Chondrocyte (in vitro differentiated cells): ENCODE data around the gene RYR2. TPM values are rescaled to one million over a fixed set of nuclear protein-coding genes. Genes with fewer than 3 reads are reported as not detected.
"Not testable (repeated sequence)": the region's sequence is repeated elsewhere in the genome, so short reads cannot be mapped to it uniquely, and the experiment has no call there.

Experiments used
- DNase-seq: peaks from one replicate; pipeline ENCODE4 v3.0.0; 2021; ENCODE audit warnings: mixed read lengths, low spot score
- H3K27ac Mint-ChIP-seq: one replicate; pipeline ENCODE4 v1.8.0; 2021; ENCODE audit warnings: mild to moderate bottlenecking, moderate library complexity, mixed read lengths; ENCODE audit not compliant: unreplicated experiment
- H3K27me3 Mint-ChIP-seq: 2 replicates; pipeline ENCODE4 v1.8.0; 2021; ENCODE audit warnings: low read depth, mixed read lengths
- H3K36me3 Mint-ChIP-seq: 2 replicates; pipeline ENCODE4 v1.8.0; 2021; ENCODE audit warnings: low read depth, mixed read lengths
- H3K4me1 Mint-ChIP-seq: 2 replicates; pipeline ENCODE4 v1.8.0; 2021; ENCODE audit warnings: low read depth, mild to moderate bottlenecking, mixed read lengths
- H3K4me3 Mint-ChIP-seq: one replicate; pipeline ENCODE4 v1.8.0; 2021; ENCODE audit warnings: mild to moderate bottlenecking, moderate library complexity, mixed read lengths; ENCODE audit not compliant: unreplicated experiment
- H3K9me3 Mint-ChIP-seq: 2 replicates; pipeline ENCODE4 v1.8.0; 2021; ENCODE audit warnings: low read depth, mixed read lengths
- total RNA-seq: library from RNA; stranded (reverse); gene quantifications from 3 replicates; pipeline ENCODE4 v1.2.1, GENCODE V29; 2021
- TF ChIP-seq, protein P1 (sequence below): fragments of 200-600 bp; sonication (generic); IDR thresholded peaks from 2 replicates; pipeline ENCODE4 v1.5.0; 2021; ENCODE audit warnings: antibody characterized with exemption, mild to moderate bottlenecking, moderate library complexity

Gene RYR2
- total RNA-seq, 1 donor from 2014 or later: 0.12 TPM

GRCh38 chr1:237814319-237814924, 772.4 kb downstream of the RYR2 start:
- TF ChIP-seq, protein P1, sequence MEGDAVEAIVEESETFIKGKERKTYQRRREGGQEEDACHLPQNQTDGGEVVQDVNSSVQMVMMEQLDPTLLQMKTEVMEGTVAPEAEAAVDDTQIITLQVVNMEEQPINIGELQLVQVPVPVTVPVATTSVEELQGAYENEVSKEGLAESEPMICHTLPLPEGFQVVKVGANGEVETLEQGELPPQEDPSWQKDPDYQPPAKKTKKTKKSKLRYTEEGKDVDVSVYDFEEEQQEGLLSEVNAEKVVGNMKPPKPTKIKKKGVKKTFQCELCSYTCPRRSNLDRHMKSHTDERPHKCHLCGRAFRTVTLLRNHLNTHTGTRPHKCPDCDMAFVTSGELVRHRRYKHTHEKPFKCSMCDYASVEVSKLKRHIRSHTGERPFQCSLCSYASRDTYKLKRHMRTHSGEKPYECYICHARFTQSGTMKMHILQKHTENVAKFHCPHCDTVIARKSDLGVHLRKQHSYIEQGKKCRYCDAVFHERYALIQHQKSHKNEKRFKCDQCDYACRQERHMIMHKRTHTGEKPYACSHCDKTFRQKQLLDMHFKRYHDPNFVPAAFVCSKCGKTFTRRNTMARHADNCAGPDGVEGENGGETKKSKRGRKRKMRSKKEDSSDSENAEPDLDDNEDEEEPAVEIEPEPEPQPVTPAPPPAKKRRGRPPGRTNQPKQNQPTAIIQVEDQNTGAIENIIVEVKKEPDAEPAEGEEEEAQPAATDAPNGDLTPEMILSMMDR: peak; percentile 71
- no peak for DNase-seq
- Mint-ChIP-seq H3K9me3 (peaks cover 2% of the 10 kb centered on the region), H3K36me3 (no peaks in the 10 kb centered on the region), H3K27ac (no peak overlapping the region), H3K4me1 (peaks cover 5% of the 10 kb centered on the region), H3K27me3 (peaks cover 22% of the 10 kb centered on the region), H3K4me3 (no peak overlapping the region)

DNA sequence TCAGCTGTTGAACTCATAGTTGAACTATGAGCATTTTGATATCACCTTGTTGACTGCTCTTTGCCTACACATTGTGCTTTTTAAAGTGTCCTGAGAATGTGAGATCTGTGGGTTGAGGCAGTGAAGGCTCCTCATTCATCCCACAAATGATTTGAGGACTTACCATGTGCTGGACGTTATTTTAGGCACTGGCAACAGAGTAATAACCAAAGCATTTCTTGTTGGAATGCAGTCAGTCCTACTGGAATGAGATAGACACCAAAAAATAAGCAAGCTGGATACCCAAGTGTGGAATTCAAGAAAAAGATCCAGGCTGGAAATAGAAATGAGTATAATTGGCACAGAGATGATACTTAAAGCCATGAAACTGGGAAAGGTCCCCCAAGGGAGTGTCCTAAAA, 775.3 kb downstream of the RYR2 start:
- no peaks in the 10 kb centered on the region for H3K36me3 Mint-ChIP-seq
- peaks cover 5% of the 10 kb centered on the region for H3K9me3 Mint-ChIP-seq
- no peak for DNase-seq
- no peak overlapping the region for H3K4me3 Mint-ChIP-seq
- TF ChIP-seq, protein P1: no peak
- no peak overlapping the region for H3K27ac Mint-ChIP-seq
- H3K4me1 Mint-ChIP-seq: peaks cover 5% of the 10 kb centered on the region
- peaks cover 13% of the 10 kb centered on the region for H3K27me3 Mint-ChIP-seq

DNA sequence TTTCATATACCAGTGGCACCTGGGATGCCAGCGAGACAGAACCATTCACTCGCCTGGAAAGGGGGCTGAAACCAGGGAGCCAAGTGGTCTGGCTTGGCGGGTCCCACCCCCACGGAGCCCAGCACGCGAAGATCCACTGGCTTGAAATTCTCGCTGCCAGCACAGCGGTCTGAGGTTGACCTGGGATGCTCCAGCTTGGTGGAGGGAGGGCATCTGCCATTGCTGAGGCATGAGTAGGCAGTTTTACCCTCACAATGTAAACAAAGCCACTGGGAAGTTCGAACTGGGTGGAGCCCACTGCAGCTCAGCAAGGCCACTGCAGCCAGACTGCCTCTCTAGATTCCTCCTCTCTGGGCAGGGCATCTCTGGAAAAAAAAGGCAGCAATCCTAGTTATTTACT, 778.6 kb downstream of the RYR2 start:
- H3K36me3 Mint-ChIP-seq, DNase-seq, H3K27ac Mint-ChIP-seq, H3K4me3 Mint-ChIP-seq, H3K9me3 Mint-ChIP-seq, H3K4me1 Mint-ChIP-seq: not testable (repeated sequence)
- peaks cover 16% of the 10 kb centered on the region for H3K27me3 Mint-ChIP-seq

GRCh38 chr1:237832858-237833257, 790.9 kb downstream of the RYR2 start:
- no peaks in the 10 kb centered on the region for H3K4me1 Mint-ChIP-seq
- no peak for DNase-seq
- no peak overlapping the region for H3K4me3 Mint-ChIP-seq
- H3K27me3 Mint-ChIP-seq: peaks cover 9% of the 10 kb centered on the region
- TF ChIP-seq, protein P1: no peak
- no peak overlapping the region for H3K27ac Mint-ChIP-seq
- no peaks in the 10 kb centered on the region for H3K36me3 Mint-ChIP-seq
- no peaks in the 10 kb centered on the region for H3K9me3 Mint-ChIP-seq

DNA sequence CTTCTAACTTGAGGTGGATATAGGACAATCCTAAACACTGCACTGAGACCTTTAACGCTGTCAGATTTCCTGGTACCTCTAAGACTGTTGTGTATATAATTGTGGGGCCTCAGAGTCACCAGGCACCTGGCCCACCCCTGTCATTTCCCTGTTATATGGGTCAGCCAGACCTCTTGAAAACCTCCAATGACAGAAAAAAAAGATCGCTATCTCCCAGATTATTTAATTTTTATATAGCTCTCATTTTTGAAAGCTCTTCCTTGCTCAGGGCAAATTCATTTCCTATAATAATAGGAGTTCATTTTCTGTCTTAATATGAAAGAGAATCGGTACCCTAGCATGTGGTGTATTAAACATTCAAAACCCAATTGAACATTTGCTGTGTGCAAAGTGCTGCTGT, 792.1 kb downstream of the RYR2 start:
- TF ChIP-seq, protein P1: no peak
- Mint-ChIP-seq H3K27ac (no peak overlapping the region), H3K9me3 (no peaks in the 10 kb centered on the region), H3K4me1 (no peaks in the 10 kb centered on the region), H3K36me3 (no peaks in the 10 kb centered on the region), H3K4me3 (no peak overlapping the region), H3K27me3 (peaks cover 9% of the 10 kb centered on the region)
- no peak for DNase-seq

DNA sequence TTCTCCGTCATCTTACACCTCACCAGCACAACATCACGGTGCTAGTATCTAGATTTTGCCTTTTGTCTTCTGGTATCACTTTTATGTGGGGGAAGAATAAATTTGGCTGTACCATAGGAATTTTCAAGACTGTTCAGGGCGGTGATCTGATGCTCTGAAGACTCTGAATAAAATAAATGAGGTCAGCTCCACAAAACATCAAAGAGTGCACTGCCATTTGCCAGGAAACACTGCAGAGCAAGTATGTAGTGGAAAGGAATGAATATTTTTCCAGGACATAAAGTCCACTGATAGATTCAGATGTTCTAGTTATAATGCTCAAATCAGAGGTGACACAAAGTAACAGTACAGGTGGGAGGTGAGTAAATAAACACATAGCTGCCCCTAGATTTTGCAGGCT, 792.5 kb downstream of the RYR2 start:
- TF ChIP-seq, protein P1: no peak
- H3K27ac Mint-ChIP-seq: no peak overlapping the region
- no peak for DNase-seq
- no peaks in the 10 kb centered on the region for H3K36me3 Mint-ChIP-seq
- H3K4me1 Mint-ChIP-seq: no peaks in the 10 kb centered on the region
- H3K27me3 Mint-ChIP-seq: peaks cover 9% of the 10 kb centered on the region
- H3K4me3 Mint-ChIP-seq: no peak overlapping the region
- no peaks in the 10 kb centered on the region for H3K9me3 Mint-ChIP-seq
